ENCODE data around the gene PLCG1. TPM values are rescaled to one million over a fixed set of nuclear protein-coding genes. Genes with fewer than 3 reads are reported as not detected.

Gene PLCG1
- total RNA-seq, 1 experiment from 2014 or later: 68.8 TPM

GRCh38 chr20:41168281-41169161 lies 31.2 kb downstream of the PLCG1 start:
- no peak overlapping the region for H3K27ac ChIP-seq (ENCODE audit: low read length)
- no TSS peak for BruUV-seq (replicated peaks)
- TF ChIP-seq EZH2 (IDR thresholded peaks at IDR 0.05; ENCODE audit: low read length, unreplicated experiment): no peak
- no peak for TF ChIP-seq CTCF (conservative IDR thresholded peaks at IDR 0.05; ENCODE audit: low read depth, low read length)
- TF ChIP-seq EZH2phosphoT487 (IDR thresholded peaks at IDR 0.05; ENCODE audit: borderline replicate concordance, low read length): no peak
- ATAC-seq: no peak
- H3K9me2 ChIP-seq (replicated peaks; ENCODE audit: low read length): no peaks in the 10 kb centered on the region
- ChIA-PET POLR2A (ENCODE audit: unreplicated experiment) (no interaction called here), CTCF (no interaction called here)
- H3K9ac ChIP-seq (ENCODE audit: low read length): no peak overlapping the region
- H4K20me1 ChIP-seq (ENCODE audit: low read length): no peaks in the 10 kb centered on the region
- no peak overlapping the region for H3K4me3 ChIP-seq (ENCODE audit: low read length)
- H3K9me3 ChIP-seq (ENCODE audit: low read length): no peaks in the 10 kb centered on the region
- no peak overlapping the region for H3K4me2 ChIP-seq (ENCODE audit: low read length)
- H2AFZ ChIP-seq (ENCODE audit: low read length): no peak overlapping the region
- peaks cover 41% of the 10 kb centered on the region for H3K36me3 ChIP-seq (ENCODE audit: low read depth, low read length)
- DNase-seq: no peak
- H3K79me2 ChIP-seq (ENCODE audit: low read length): no peaks in the 10 kb centered on the region
- H3K4me1 ChIP-seq (ENCODE audit: insufficient read depth, low read length): peaks cover 8% of the 10 kb centered on the region
- intact Hi-C loops (cut with micrococcal nuclease): no loop called here
- H3F3A ChIP-seq (ENCODE audit: low read length, unreplicated experiment): no peaks in the 10 kb centered on the region
- no peaks in the 10 kb centered on the region for H3K27me3 ChIP-seq (ENCODE audit: low read length)

GRCh38 chr20:41169162-41169690 lies 31.9 kb downstream of the PLCG1 start:
- Histone ChIP-seq H3K27me3 (ENCODE audit: low read length) (no peaks in the 10 kb centered on the region), H3K4me3 (ENCODE audit: low read length) (no peak overlapping the region), H3K36me3 (ENCODE audit: low read depth, low read length) (peaks cover 41% of the 10 kb centered on the region), H3K27ac (ENCODE audit: low read length) (no peak overlapping the region), H4K20me1 (ENCODE audit: low read length) (no peaks in the 10 kb centered on the region), H3K9me3 (ENCODE audit: low read length) (no peaks in the 10 kb centered on the region), H3F3A (ENCODE audit: low read length, unreplicated experiment) (no peaks in the 10 kb centered on the region), H3K9ac (ENCODE audit: low read length) (no peak overlapping the region), H3K4me2 (ENCODE audit: low read length) (no peak overlapping the region), H2AFZ (ENCODE audit: low read length) (no peak overlapping the region), H3K9me2 (replicated peaks; ENCODE audit: low read length) (no peaks in the 10 kb centered on the region), H3K79me2 (ENCODE audit: low read length) (no peaks in the 10 kb centered on the region), H3K4me1 (ENCODE audit: insufficient read depth, low read length) (peaks cover 8% of the 10 kb centered on the region)
- no TSS peak for BruUV-seq (replicated peaks)
- CTCF ChIA-PET: no interaction called here
- TF ChIP-seq CTCF (conservative IDR thresholded peaks at IDR 0.05; ENCODE audit: low read depth, low read length) (no peak), EZH2phosphoT487 (IDR thresholded peaks at IDR 0.05; ENCODE audit: borderline replicate concordance, low read length) (no peak), EZH2 (IDR thresholded peaks at IDR 0.05; ENCODE audit: low read length, unreplicated experiment) (no peak)
- intact Hi-C loops (cut with micrococcal nuclease): no loop called here
- DNase-seq: no peak
- ATAC-seq: no peak
- POLR2A ChIA-PET (ENCODE audit: unreplicated experiment): no interaction called here

All from PC-3 (cell line).